Omental fat pad (tissue), 4 donors: ENCODE data around the gene MYBBP1A. TPM values are rescaled to one million over a fixed set of nuclear protein-coding genes. Genes with fewer than 3 reads are reported as not detected.
A peak's percentile ranks its signal among the peaks of the same experiment; 100 is the strongest.

Source experiments
- ATAC-seq: fragments of 150-250 bp; one replicate; pipeline ENCODE4 v1.9.1; 2016; ENCODE audit warnings: mild to moderate bottlenecking, moderate library complexity; ENCODE audit not compliant: low FRiP score
- DNase-seq: peaks from one replicate; pipeline ENCODE4 v3.0.0-alpha.2; 2019; ENCODE audit warnings: low spot score
- total RNA-seq, 4 donors: library from RNA; depleted of rRNA; stranded (reverse); fragments of >200 nt; gene quantifications; one replicate each; pipeline ENCODE4 v1.1.0, GENCODE V29; 2016
- TF ChIP-seq, protein P1 (sequence below), 3 donors: fragments of 450-650 bp; IDR thresholded peaks; one replicate each; pipeline ENCODE4 v1.5.1; 2016 to 2017; ENCODE audit warnings: antibody characterized with exemption in 3 of 3, mild to moderate bottlenecking in 3 of 3, moderate library complexity in 2 of 3

Gene MYBBP1A
- total RNA-seq, 4 donors from 2014 or later, result 33.1 to 142 (median 39.1) TPM

DNA sequence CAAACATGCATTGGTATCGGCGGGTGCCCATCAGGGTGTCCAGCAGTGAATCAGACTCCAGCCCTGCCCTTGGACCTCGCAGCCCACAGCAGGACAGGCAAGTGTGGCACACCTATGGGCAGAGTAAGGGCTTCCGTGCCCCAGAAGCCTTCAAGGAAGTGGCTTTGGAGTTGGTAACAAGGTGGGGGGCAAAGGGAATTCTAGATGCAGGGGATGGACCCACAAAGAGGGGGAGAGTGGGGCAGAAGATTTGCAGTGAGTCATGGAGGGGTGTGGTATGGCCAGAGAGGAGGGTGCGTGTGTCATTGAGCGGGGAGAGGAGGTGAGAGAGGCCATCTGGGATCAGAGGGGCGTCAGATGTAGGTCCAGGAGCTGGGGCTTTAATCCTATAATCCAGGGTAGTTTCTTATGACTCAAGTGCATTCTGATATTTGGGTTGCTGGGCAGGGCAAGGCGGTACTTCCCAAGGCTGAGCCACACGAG lies 65.0 kb downstream of the MYBBP1A start:
- DNase-seq (no peak), ATAC-seq (no peak)
- TF ChIP-seq, protein P1, sequence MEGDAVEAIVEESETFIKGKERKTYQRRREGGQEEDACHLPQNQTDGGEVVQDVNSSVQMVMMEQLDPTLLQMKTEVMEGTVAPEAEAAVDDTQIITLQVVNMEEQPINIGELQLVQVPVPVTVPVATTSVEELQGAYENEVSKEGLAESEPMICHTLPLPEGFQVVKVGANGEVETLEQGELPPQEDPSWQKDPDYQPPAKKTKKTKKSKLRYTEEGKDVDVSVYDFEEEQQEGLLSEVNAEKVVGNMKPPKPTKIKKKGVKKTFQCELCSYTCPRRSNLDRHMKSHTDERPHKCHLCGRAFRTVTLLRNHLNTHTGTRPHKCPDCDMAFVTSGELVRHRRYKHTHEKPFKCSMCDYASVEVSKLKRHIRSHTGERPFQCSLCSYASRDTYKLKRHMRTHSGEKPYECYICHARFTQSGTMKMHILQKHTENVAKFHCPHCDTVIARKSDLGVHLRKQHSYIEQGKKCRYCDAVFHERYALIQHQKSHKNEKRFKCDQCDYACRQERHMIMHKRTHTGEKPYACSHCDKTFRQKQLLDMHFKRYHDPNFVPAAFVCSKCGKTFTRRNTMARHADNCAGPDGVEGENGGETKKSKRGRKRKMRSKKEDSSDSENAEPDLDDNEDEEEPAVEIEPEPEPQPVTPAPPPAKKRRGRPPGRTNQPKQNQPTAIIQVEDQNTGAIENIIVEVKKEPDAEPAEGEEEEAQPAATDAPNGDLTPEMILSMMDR (IDR thresholded peaks at IDR 0.05), result no peak

DNA sequence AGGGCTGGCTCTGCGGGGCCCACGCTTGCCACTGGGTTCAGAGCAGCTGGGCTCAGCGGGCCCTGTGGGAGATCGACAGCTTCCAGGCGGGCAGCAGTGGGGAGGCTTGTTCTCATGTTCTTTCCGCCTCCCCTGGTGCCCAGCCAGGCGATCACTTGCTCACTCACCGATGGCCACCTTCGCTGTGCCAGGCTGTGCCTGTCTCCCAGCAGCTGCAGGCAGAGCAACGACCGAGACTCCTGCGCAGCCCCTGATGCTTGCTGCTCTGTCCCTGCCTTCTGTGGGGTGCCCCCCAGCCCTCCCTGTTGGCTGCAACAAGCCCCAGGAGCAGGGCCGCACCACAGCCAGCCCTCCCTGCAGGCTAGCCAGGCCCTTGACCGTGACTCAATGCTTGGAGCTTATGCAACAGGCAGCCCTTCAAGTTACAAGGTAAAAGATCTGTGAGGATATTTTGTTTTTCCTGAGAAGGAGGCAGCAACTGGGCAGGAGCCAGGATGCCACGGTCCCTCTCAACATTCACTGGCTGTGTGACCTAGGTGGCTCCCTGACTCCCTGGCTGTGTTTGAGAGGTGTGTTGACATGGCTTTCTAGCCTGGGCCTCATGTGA lies 66.1 kb downstream of the MYBBP1A start:
- ATAC-seq (peak; percentile 54), DNase-seq (no peak)
- TF ChIP-seq, protein P1 (IDR thresholded peaks at IDR 0.05), result no peak

Other genes starting within 250 kb of the MYBBP1A start
- 10 to 100 TPM; 34.7 to 45.6 (median 40.3) TPM for gene UBE2G1, start 188.7 kb downstream of the MYBBP1A start, total RNA-seq
- 1 to 10 TPM in 1 of 4 donors, under 1 TPM in 1, not detected in 2; 0.47 to 1.0 TPM for gene SPNS3, start 121.4 kb downstream of the MYBBP1A start, total RNA-seq
- gene SPNS2, start 56.5 kb downstream of the MYBBP1A start, total RNA-seq, result 10 to 100 TPM in 3 of 4 donors, 1 to 10 TPM in 1; 6.0 to 46.0 (median 22.6) TPM
- gene GGT6, start 5.2 kb upstream of the MYBBP1A start, total RNA-seq, result under 1 TPM in 1 of 4 donors, not detected in 3; 0.37 TPM
- gene SMTNL2, start 29.1 kb upstream of the MYBBP1A start, total RNA-seq, result 10 to 100 TPM in 2 of 4 donors, 1 to 10 TPM in 2; 2.8 to 14.2 (median 8.4) TPM
- 100 to 1,000 TPM in 2 of 4 donors, 10 to 100 TPM in 1, not detected in 1; 24.4 to 379 (median 119) TPM for gene ALOX15, start 86.3 kb upstream of the MYBBP1A start, total RNA-seq
- gene PELP1, start 148.8 kb upstream of the MYBBP1A start, total RNA-seq, result 10 to 100 TPM; 13.1 to 24.4 (median 15.0) TPM
- gene ARRB2, start 155.2 kb upstream of the MYBBP1A start, total RNA-seq, result 100 to 1,000 TPM in 1 of 4 donors, 10 to 100 TPM in 3; 43.4 to 111 (median 78.6) TPM
- gene MED11, start 176.0 kb upstream of the MYBBP1A start, total RNA-seq, result 10 to 100 TPM; 21.6 to 27.5 (median 26.7) TPM
- gene ZMYND15, start 184.4 kb upstream of the MYBBP1A start, total RNA-seq, result 1 to 10 TPM in 2 of 4 donors, under 1 TPM in 1, not detected in 1; 0.46 to 4.1 (median 1.9) TPM
- gene CXCL16, start 184.5 kb upstream of the MYBBP1A start, total RNA-seq, result 10 to 100 TPM; 16.6 to 92.1 (median 26.5) TPM
- gene TM4SF5, start 216.5 kb upstream of the MYBBP1A start, total RNA-seq, result not detected
- 10 to 100 TPM in 1 of 4 donors, 1 to 10 TPM in 3; 2.1 to 13.1 (median 8.4) TPM for gene VMO1, start 231.0 kb upstream of the MYBBP1A start, total RNA-seq
- gene GLTPD2, start 233.6 kb upstream of the MYBBP1A start, total RNA-seq, result not detected
- gene PSMB6, start 240.8 kb upstream of the MYBBP1A start, total RNA-seq, result 100 to 1,000 TPM; 109 to 164 (median 150) TPM